KG1 (cell line): ENCODE data around the gene KRT39.

Experiments used
- DNase-seq: peaks from one replicate; lab custom pipeline; 2025; lab: John Stamatoyannopoulos, UW

KRT39 gene

GRCh38 chr17:40980596-40980995, 13.8 kb upstream of the KRT39 start:
- DNase-seq = no peak

DNA sequence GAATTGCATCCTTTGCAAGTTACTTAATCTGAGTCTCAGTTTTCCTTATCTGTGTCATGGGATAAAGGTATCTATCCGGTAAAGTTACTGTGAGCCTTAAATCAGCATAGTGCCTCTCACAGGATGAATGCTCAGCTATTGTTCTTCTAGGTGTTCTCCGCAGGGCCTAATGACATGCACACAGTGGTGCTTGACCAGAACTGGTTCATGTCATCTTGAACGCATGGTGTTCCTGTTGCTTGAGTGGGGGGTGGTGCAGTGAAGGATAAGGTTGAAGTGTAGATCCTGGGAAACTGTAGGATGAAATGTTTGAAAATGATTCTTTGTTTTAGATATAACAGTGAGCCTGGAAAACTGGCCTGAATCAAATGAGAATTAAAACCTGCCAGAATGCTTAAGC, 13.4 kb upstream of the KRT39 start:
- DNase-seq = no peak

DNA sequence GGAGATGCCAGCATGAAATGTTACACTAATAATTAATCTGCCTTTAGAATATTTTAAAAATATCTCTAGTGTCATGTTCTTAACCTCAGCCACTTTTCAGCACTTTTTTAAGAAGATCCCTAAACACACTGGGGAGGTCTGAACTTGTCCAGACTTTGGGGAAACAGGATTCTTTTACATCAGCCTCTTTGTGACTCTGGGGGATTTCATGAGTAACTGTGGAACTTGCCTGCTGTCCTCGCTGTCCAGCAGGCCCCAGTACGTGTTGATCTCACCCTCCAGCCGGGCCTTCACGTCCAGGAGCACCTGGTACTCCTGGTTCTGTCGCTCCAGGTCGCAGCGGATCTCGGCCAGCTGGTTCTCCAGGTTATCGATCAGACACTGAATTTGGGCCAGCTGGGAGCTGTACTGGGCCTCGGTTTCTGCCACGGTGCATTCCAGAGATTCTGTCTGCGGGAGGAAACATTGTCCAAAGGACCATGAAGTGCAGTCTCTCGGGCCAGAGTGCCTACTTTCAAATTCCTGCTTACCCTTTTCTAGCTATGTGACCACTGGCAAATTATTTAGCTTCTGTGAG, 11.9 kb upstream of the KRT39 start:
- DNase-seq = no peak

- no peak for DNase-seq
Observed at GRCh38 chr17:40975516-40975915, 8.8 kb upstream of the KRT39 start.

- DNase-seq = no peak
Observed at GRCh38 chr17:40974366-40974765, 7.6 kb upstream of the KRT39 start.

DNA sequence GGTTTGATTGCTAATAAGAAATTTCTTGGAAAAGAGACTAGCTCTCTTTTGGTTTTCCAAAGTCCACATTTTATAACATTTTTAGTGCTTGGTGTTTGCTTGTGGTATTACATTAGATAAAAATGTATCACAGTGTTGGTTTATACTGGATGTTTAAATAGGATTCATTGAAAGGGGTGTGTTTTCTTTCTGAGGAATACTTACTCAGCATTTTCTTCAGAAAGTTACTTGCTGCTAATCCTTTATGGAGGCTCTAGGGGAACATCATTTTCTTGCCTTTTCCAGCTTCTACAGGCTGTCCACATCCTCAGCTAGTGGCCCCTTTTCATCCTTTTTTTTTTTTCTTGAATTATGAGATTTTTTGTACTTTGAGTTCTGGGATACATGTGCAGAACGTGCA, 834 bp upstream of the KRT39 start:
- DNase-seq = no peak

- no peak for DNase-seq
Observed at GRCh38 chr17:40963838-40964237, 2.9 kb downstream of the KRT39 start.

DNA sequence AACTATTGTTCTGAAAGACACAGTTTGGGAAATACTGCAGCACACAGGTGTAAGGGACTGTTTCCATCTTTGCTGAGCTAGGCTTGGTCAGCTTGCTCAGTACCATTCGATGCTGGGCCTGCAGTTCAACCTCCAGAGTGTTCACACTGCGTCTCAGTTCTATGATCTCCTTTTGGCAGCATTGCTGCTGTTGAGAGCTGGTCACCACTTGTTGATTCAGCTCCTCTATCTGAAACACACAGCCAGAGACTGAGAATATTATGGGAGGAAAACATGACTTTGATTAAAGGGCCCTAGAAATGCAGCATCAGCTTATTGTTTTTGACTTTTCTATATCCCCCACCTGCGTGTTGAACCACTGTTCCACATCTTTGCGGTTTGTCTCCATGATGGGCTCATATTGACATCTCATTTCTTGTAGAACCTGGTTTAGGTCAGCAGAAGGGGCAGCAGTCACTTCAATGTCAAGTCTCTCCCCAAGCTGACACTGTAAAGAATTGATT, 4.6 kb downstream of the KRT39 start:
- no peak for DNase-seq

GRCh38 chr17:40961591-40961990, 5.2 kb downstream of the KRT39 start:
- no peak for DNase-seq

- DNase-seq = no peak
Observed at GRCh38 chr17:40960144-40960543, 6.6 kb downstream of the KRT39 start.

DNA sequence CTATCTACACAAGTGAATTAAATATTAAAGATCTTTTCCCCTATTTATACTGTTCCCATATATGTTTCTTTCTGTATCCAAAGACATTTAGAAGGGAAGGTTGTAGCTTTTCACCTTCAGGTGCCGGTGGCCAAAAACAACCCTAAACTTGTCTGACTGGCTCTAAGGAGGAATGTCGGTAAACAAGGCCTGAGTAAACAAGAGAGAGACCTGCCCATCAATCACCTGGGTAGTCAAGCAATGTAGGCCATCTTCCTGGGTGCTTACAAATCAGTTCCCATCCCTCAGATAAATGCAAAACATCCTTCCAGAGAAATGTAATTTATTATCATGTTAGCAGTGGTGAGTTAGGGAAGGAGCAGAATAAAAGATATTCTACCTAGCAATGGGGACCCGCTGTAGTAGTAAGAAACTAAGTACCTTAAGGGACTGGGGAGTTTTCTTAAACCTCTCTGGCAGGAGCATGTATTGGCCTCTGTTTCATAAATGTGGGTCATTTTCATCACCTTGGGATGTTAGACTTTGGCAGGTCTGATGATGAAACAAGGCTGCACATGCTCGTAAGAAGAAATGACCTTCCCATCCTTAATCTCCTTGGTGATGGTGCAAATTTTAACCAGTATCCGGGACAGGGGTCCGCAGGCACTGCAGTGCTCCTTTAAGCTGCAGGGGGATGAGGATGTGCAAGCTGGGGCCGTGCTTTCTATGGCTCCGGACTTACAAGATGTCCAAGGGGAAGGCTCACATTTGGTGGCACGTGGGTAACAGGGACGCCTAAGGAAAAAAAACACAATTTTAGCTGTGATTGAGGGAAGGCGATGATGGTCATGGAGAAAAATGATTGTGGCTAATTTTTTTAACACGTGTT, 8.4 kb downstream of the KRT39 start:
- DNase-seq = no peak

DNA sequence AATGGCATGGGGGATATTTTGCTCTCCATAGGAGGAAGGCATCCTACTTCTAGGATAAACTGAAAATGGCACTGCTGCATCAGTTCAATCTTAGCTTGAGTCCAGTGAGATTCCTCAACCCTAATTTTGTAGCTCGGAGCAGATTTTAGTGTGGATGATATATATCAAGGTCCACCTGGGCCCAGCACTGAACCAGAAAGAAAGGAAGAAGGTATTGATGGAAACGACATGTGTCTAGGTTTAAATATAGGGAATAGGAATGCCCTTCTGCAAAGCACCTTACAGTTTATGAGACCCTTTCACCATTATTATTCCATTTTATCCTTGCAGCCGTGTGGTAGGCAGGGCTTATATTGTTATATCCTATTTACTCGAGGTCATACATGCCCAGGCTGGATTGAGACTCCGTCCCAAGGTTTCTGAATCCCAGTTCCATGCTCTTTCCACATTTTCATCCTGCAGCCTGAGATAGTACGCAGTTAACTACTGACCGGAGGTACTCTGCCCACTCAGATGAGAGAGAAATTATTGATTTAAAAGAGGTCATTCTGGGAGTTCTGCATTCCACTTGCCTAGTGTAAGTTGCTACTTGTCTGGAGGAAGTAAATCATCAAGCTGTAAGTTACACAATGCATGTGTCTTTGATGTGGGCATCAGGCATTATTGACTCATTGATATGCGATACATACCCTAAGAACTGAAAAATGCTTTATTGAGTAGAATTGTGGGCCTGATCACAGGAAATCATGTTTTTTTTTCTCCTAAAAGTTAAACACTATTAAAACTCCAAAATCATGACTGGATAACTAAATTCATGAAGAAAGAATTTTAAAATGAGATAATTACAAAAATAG, 10.1 kb downstream of the KRT39 start:
- no peak for DNase-seq

DNA sequence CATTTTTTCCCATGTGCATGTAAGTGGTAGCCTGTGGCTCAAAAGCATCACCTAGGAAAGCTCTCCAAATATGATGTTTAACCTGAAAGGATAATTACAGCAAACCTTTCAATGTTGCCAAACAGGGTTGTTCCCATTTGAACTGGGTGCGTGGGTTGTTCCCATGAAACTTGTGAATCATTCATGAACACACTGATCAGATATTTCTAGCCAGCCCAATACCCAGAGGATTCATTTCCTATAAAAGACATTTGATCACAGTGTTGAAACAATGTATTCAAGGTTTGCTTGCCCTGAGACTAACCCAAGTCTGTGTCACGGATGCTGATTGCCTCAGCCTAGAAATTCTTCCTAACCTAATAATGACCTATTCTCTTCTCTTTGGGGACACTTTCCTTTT, 12.9 kb downstream of the KRT39 start:
- no peak for DNase-seq

DNA sequence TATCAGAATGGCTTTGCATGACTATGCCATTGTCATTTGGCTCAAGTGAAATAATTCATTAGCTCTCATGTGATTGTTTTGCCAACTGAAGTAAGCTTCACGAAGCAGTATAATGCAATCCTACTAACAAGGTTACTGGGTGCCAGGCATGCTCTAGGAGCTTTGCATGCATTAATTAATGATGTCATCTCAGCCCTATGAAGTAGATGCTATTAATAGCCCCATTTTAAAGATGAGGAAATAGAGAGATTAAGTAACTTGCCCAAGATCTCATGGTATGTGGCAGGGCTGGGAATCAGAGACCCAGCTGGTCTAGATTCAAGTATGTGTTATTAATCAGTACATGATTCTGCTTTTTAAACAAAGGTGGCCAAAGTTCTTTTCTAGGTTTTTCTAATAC, 14.1 kb downstream of the KRT39 start:
- no peak for DNase-seq

GRCh38 chr17:40952154-40952553, 14.6 kb downstream of the KRT39 start:
- no peak for DNase-seq

DNA sequence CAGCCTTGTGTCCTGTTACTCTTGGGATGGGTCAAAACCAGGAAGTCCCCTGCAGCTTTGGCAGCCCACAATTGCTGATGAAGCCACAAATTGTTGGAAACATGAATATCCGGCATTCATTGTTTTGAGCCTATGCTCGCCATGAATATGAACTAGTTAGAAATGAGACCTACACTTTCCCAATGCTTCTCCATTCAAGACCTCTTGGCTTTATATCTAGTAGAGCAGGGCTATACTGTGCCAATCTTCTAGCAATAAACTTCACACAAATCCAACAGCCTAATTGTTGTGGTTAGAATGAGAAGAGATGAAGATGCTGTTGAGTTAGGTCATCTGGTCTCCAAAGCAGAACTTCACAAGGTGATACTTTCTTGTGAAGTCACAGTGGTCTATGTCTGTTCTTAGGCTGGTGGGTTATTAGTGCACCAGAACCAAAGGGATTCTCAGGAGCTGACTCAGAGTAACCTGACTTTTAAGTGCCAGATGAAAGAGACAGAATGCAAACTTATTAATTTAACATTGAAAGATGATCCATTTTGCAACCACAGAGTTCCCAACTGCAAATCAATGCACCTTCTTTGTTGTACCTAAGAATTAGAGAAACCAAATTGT, 15.6 kb downstream of the KRT39 start:
- no peak for DNase-seq

DNA sequence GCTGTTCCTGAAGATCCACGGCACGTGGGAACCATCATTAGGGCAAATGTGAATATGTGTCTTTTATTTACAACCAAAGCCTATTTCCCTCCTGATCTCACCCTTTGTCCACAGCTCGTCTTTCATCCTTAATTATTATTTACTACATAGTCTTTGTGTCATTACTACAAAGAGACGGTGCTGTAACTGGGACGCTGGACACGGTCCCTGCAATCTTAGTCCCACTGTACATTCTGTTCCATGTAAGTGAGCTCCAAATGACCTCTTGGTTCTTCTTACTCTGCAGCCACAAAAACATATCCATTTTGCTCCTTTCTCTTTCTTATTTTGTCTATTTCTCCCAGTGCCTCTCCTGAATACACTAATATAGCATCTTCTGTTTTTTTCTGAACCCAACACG, 16.6 kb downstream of the KRT39 start:
- no peak for DNase-seq

DNA sequence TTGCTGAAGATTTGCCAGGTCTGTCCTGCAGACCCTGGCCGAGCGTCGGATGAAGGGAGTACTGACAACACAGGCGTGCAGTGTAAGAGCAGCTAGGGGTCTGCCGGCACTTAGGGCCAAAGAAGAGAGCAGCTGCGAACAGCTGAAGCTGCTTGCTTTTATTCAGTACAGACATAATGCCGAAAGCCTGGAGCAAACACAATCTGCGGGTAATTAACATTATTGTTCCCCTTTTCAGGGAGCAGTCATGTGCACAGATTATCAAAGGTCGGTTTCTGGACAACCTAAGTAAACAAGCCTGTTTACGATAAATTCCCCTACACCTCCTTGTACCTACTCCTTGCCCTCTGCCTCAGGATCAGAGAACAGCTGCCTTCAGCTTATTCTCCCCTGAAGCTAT, 17.3 kb downstream of the KRT39 start:
- no peak for DNase-seq

DNA sequence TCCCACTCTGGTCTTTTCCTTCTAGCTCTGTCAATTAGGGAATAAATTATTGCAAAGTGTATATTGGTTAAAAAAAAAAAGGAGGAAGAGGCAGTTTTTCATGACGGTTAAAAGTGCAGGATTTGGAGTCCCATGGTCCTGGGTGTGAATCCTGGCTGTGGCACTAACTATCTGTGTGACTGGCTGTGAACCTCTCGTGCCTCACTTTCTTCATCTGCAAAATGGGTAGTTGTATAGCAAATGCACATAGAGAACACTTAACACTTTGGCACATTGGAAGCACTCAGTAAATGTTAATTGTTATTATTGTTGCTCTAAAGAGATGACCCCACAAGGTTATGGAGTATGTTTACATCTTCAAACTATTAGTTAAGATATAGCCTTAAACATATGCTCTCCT, 18.8 kb downstream of the KRT39 start:
- DNase-seq = no peak

DNA sequence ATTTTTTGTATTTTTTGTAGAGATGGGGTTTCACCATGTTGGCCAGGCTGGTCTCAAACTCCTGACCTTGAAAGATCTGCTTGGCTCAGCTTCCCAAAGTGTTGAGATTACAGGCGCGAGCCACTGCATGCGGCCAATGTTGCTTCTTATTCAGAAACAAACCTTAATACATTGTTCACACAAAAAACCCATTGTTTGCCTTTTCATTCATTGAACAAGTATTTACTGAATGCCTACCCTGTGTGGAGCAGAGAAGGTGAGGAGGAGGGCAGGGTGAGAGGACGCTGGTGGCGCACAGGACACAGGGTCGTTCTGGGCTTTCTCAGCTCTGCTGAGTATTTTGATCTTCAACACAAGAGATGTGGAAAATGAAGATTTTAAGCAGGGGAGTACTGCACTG, 21.3 kb downstream of the KRT39 start:
- no peak for DNase-seq

DNA sequence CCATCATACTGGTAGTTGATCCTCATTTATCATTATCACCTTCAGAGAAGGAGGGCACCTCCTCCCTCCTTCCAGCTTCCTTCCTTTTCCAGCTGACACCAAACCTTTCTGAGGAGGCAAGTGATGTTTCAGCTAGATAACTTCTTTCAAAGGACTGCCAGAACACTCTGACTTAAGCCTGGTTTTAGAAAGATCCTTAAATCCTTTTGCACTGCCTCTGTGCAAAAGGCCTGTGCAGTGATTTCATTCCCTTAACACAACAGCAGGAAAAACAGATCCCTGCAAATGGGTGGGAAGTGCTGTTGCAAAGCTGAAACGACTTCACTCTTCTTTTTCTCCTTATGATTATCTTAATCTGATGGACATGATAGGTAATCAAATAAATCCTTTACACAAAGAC, 22.2 kb downstream of the KRT39 start:
- no peak for DNase-seq

DNA sequence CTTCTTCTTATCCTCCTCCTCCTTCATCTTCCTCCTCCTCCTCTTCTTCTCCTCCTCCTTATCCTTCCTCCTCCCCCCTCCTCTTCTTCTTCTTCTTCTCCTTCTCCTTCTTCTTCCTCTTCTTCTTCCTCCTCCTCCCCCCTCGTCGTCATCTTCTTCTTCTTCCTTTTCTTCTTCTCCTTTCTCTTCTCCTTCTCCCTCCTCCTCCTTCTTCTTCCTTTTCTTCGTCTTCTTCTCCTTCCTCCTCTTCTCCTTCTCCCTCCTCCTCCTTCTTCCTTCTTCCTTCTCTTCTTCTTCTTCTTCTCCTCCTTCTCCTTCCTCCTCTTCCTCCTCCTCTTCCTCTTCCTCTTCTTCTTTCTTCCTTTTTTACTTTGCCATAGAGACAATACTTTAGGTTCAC, 24.2 kb downstream of the KRT39 start:
- DNase-seq = no peak
